HFF-Myc (cell line): Measurements from ENCODE around the gene CCSAP.
"Not testable (repeated sequence)": the region's sequence is repeated elsewhere in the genome, so short reads cannot be mapped to it uniquely, and the experiment has no call there.

ENCODE experiments used
- DNase-seq: peaks from one replicate; pipeline ENCODE4 v3.0.0-alpha.2; 2011; ENCODE audit warnings: low read depth; ENCODE audit errors: extremely low read depth
- H3K4me3 ChIP-seq: replicated peaks from 2 replicates; pipeline ENCODE4 v1.5.1; 2011; ENCODE audit warnings: low read depth, mild to moderate bottlenecking, control low read depth, low read length
- TF ChIP-seq, protein P1 (sequence below): IDR thresholded peaks from 2 replicates; pipeline ENCODE4 v1.5.1; 2012; ENCODE audit warnings: mild to moderate bottlenecking, low read depth, low read length, control low read depth; ENCODE audit errors: missing control alignments

The CCSAP gene

DNA sequence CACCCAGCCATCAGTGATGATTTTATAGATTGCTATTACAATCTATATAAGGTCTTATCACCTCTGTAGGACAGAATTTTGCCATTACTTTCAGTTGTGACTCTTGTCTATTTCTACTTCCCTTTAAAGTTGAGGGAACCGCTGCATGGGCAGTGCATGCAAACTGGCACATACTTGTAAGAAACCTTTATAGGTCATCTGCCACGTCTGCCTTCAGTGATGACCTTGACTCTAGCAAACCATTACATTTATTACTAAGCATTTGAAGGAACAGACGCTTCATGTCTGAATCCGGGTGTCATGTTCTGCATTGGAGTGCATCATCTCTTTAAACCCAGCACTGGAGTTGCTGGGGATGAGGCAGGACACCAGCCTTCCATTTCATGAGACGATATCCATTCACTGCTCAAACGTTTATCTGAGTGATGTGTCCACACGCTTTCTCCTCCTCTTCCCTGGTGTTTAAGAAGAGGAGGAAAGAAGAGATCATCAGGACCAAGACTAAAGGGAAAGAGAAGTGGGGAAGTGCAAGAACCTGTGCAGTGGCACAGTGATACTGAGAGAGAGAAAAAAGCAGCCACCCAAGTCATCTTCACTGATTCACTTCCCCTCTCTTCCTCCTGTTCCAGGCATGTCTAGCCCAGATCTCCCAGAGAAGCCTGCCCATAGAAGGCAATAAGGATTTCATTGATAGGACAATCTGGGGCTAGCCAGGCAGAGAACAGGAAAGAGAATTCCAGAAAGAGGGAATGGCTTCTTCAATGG is 14.1 kb downstream of the CCSAP start:
- TF ChIP-seq, protein P1, sequence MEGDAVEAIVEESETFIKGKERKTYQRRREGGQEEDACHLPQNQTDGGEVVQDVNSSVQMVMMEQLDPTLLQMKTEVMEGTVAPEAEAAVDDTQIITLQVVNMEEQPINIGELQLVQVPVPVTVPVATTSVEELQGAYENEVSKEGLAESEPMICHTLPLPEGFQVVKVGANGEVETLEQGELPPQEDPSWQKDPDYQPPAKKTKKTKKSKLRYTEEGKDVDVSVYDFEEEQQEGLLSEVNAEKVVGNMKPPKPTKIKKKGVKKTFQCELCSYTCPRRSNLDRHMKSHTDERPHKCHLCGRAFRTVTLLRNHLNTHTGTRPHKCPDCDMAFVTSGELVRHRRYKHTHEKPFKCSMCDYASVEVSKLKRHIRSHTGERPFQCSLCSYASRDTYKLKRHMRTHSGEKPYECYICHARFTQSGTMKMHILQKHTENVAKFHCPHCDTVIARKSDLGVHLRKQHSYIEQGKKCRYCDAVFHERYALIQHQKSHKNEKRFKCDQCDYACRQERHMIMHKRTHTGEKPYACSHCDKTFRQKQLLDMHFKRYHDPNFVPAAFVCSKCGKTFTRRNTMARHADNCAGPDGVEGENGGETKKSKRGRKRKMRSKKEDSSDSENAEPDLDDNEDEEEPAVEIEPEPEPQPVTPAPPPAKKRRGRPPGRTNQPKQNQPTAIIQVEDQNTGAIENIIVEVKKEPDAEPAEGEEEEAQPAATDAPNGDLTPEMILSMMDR: no peak
- no peak for DNase-seq
- no peak overlapping the region for H3K4me3 ChIP-seq

DNA sequence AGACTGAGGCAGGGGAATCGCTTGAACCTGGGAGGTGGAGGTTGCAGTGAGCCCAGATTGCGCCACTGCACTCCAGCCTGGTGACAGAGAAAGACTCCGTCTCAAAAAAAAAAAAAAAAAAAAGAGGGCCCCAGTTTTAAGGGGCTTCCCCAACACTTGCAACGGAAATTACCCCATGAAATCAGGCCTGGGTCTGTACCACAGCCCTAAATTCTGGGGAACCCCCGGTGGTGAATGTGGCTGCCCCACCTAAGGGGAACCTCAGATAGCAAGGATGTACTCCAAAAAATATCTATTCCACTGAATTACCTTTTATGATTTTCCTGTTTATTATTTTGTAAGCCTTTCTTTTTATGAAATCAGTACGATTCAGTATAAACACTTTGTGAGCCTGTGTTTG is 15.1 kb downstream of the CCSAP start:
- H3K4me3 ChIP-seq, DNase-seq: not testable (repeated sequence)

DNA sequence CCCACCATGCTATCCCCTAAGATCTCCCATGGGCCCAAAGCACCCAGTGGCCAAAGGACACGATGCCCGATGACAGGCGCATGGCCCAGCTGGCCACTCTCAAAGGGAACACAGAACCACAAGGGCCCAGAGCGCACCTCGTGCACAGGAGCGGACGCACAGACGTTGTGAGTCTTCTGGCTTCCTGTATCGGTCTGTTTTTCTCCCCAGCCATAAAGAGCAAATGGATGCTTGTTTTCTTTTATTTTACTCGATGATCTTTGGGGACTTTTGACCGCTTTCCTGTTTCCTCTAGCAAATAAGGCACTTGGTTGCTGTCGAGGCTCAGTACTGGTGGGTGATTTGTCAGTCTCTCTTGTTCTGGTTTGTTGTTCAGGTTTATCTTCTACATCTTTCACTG is 16.2 kb downstream of the CCSAP start:
- DNase-seq: no peak
- H3K4me3 ChIP-seq: no peak overlapping the region
- TF ChIP-seq, protein P1: no peak

DNA sequence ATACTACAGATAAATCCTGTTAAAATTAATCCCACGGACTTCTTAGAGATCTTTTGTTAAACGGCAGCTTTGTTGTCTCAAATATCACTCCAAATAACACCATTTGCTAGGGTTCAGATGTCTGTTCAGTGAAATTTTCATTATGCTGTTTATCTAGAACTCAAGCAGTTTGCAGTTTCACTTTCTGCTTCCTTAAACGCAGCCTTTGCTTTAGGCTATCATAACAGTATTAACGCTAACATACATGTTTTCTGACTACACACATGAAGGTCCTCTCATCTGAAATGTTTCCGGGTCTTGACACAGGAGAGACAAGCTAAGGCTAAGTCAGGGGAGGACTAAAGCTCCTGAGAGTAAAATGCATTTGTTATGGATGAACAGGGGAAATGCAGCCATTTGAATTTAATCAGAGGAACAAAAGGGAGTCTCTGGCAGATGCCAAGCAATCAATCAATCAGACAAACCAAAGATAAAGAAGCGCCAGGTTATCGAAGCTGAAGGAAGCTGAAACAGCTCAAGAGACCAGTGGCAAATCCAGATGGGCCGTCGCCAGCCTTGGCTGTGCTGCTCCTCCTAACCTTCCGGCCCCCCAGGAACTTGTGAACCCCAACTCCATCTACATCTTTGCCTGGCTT is 16.9 kb downstream of the CCSAP start:
- TF ChIP-seq, protein P1: no peak
- DNase-seq: no peak
- H3K4me3 ChIP-seq: no peak overlapping the region

DNA sequence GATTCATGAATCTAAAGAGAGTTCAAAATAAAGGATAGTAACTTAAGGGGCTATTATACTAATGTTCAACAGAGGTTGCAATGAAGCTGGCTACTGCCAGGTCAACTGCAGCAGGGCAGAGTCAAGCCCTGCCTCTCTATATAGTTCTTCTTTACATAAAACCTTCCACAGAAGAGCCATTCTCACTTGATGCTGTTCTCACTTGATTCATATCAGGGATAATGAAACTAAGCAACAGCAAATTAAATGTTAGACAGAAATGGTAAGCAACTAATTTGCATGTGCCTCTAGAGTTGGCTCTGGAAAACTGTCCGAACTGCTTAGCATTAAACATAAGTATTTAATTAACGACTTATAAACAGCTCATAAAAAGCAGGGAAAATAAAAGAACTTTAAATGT is 17.4 kb downstream of the CCSAP start:
- no peak for DNase-seq
- TF ChIP-seq, protein P1: no peak
- no peak overlapping the region for H3K4me3 ChIP-seq

DNA sequence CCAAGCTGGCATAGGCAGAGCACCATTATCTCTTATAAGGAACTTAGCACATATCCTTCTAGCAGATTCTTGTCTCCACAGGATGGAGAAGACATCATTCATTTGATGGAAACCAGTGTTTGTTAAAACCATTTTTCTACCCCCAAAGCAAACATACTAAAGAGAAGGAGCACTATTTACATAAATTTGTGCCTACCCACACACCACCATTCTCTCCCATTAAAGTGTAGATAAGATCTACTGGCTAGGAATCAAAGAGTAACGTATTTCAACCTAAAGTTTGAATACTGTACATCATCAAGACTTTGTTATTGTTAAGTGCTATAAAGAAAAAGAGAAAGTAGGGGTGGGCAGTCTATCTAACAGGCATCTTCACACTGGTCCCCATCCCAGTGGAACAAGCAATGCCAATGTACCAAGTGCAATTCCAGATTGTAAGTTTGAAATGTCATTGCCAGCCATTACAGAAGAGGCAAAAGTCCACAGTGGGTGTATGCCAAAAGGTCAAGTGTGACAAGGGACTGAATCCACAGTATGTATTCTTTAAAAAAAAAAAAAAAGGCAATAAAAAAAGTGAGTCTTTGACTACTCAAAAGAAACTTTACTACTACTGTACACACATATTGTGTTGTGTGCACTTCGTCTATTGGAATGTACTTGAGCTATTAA is 18.8 kb downstream of the CCSAP start:
- DNase-seq: no peak
- TF ChIP-seq, protein P1: no peak
- no peak overlapping the region for H3K4me3 ChIP-seq

DNA sequence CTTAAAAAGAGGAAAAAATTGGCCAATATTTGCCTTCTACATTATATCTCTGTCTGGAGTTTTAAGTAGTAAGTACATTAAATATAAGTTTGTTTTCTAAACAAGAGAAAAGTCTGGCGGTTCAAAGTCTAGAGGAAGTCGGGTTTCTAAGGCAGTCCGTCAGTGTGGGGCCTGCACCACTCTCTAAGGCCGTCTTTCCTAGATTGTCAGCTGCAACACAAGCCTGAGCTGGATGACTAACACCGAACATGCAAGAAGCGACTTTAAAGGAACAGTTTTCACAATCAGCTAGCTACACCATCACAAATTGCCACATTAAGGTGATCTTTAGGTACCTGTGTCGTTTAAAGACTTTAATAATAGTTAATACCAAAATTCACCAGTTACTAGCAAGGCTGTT is 19.6 kb downstream of the CCSAP start:
- no peak overlapping the region for H3K4me3 ChIP-seq
- no peak for DNase-seq
- TF ChIP-seq, protein P1: no peak
